Lower leg skin (tissue), 3 donors: Measurements from ENCODE around the gene PBOV1.

Source experiments
- POLR2A ChIP-seq, 2 donors: fragments of 450-650 bp; IDR thresholded peaks; one replicate each; pipeline ENCODE4 v1.6.1; 2016 to 2017; ENCODE audit warnings: antibody characterized with exemption in 2 of 2, mild to moderate bottlenecking in 1 of 2, moderate library complexity in 1 of 2
- TF ChIP-seq, protein P1 (sequence below), 3 donors: fragments of 450-650 bp; IDR thresholded peaks; one replicate each; pipeline ENCODE4 v1.5.1; 2016; ENCODE audit warnings: antibody characterized with exemption in 3 of 3, mild to moderate bottlenecking in 3 of 3, moderate library complexity in 2 of 3

DNA sequence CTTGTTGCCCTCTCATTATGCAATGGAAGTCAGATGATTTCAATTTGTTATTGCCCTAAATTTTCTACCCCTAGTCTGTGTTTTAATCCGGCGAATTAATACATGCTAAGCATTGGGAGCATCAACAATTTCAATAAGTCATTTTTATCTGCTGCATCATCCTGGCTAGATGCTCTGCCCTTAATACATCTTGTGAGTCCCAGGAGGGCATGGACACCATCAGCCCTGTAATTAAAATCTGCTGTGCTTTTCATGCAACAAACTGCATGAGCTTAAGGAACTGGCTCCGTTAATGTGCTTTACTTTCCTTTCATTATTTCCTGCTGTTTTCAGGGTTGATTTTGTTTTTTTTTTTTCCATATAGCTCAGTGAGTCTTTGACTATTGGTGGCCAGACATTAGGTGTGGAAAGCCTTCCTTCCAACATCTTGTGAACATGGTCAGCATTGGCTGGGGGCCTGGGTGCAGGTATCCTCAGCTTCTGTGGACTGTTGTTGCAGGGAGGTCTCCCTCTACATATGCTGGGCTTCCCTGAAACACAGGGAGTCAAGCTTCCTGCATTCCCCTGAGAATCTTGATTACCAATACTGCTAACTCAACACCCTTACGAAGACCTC, 8.5 kb upstream of the PBOV1 start:
- TF ChIP-seq, protein P1, sequence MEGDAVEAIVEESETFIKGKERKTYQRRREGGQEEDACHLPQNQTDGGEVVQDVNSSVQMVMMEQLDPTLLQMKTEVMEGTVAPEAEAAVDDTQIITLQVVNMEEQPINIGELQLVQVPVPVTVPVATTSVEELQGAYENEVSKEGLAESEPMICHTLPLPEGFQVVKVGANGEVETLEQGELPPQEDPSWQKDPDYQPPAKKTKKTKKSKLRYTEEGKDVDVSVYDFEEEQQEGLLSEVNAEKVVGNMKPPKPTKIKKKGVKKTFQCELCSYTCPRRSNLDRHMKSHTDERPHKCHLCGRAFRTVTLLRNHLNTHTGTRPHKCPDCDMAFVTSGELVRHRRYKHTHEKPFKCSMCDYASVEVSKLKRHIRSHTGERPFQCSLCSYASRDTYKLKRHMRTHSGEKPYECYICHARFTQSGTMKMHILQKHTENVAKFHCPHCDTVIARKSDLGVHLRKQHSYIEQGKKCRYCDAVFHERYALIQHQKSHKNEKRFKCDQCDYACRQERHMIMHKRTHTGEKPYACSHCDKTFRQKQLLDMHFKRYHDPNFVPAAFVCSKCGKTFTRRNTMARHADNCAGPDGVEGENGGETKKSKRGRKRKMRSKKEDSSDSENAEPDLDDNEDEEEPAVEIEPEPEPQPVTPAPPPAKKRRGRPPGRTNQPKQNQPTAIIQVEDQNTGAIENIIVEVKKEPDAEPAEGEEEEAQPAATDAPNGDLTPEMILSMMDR (IDR thresholded peaks at IDR 0.05): no peak
- no peak for TF ChIP-seq POLR2A (IDR thresholded peaks at IDR 0.05)
